T-helper 1 cell (primary cell): ENCODE measurements around the gene C15orf39.

ENCODE experiments used
- DNase-seq, 5 donors: peaks; one replicate each; pipeline ENCODE4 v3.0.0-alpha.2; 2012 to 2020

The C15orf39 gene

DNA sequence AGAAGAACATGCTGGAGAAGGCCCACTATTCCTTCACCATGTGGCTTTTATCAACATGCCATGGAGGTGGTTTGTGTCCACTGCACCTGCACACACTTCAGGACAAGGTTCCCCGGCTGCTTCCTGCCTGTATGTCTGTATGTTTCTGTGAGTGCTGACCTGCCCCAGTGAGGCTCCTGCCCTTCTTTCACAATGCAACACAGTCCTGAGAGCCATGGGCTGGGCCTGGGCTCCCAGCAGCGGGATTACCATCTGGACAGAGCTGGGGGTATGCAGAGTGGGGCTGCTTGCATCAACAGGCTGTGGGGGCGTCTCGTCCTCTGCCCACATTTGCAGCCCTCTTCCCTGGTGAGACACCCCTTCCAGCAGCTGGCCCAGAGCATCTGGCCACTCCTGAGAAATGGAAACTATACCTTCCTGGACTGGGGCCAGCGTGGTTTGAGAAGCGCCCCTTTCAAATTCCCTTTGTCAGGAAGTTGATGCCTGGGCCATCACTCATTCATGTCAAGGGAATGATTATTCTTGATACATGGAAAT is 29.3 kb upstream of the C15orf39 start:
- DNase-seq = no peak

- no peak for DNase-seq
These were observed 27.6 kb upstream of the C15orf39 start for GRCh38 chr15:75174102-75174501.

DNA sequence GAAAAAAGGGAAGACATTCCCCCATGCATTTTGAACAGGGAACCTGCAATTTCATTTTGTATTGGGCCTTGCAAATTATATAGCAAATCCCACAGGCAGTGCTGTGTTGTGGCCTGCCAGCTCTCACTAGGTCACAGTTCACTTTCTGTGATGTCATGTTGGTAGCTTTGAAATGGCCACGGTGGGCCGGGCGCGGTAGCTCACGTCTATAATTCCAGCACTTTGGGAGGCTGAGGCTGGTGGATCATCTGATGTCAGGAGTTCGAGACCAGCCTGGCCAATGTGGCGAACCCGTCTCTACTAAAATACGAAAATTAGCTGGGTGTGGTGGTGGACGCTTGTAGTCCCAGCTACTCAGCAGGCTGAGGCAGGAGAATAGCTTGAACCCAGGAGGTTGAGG is 27.0 kb upstream of the C15orf39 start:
- no peak for DNase-seq

DNA sequence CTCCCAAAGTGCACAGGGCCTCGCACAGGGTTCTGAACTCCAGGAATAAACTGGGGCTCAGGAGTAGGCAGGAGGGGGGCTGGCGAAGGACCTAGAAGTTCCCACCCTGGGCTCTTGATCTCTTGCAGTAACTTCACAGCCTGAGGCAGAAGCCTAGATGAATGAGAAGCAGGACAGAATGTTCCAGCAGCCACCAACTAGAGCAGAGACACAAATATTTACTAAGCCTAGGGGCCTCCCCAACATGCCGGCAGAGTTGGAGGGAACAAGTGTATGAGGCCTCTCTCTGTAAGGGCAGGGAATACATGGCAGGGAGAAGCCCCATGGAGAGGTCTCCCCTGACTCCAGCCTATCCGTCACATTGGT is 25.3 kb upstream of the C15orf39 start:
- DNase-seq = no peak

DNA sequence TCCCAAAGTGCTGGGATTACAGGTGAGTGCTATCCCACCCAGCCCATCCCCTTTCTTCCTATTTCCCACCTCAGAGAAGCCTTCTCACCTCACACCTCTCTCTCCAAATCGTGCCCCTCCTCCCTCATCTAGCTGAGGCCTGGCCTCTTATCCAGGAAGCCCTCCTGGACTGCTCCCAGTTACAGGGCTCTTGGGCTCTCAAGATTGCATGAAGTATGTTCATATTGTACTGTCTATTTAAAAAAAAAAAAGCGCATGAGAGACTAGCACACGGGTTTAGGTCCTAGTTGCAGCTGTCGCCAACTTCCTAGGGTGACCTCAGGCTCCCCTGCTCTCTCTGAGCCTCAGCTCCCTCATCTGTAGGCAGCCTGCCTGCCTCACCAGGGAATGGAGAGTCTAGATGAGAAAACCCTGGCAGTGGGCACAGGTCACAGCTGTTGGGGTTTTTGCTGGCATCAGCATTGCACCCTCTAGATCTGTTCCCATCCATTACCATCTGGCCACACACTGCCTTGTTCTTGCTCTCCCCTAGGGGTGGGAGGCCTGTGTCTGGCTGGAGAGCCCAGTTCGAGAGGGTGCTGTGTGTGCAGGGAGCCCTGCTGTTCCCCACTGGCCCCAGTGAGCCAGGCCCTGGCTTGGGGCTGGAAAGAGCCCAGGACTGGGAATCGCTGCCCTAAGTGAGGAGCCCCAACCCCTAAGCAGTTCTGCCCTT is 24.2 kb upstream of the C15orf39 start:
- DNase-seq = no peak

GRCh38 chr15:75178171-75178937 is 23.3 kb upstream of the C15orf39 start:
- no peak for DNase-seq

- no peak for DNase-seq
These were observed 22.5 kb upstream of the C15orf39 start for GRCh38 chr15:75178938-75179745.

DNA sequence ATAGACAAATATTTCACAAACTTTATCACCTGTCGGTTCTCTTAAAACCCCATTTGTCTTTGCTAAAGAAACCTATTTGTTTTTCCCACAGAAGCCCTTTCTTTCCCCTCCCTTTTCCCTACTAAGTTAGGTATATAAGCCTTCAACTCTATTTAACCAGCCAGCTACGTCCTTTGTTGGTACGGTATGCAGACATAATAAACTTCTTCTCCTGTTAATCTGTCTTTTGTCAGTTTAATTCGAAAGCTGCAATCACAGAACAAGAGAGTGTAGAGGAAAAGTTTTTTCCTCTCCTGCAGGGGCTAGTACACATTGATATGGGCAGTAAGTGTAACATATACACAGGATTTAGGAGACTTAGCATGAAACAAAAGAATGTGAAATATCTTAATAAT is 21.9 kb upstream of the C15orf39 start:
- no peak for DNase-seq

GRCh38 chr15:75181780-75182179 is 19.9 kb upstream of the C15orf39 start:
- no peak for DNase-seq

GRCh38 chr15:75182187-75183131 is 19.2 kb upstream of the C15orf39 start:
- DNase-seq = no peak

DNA sequence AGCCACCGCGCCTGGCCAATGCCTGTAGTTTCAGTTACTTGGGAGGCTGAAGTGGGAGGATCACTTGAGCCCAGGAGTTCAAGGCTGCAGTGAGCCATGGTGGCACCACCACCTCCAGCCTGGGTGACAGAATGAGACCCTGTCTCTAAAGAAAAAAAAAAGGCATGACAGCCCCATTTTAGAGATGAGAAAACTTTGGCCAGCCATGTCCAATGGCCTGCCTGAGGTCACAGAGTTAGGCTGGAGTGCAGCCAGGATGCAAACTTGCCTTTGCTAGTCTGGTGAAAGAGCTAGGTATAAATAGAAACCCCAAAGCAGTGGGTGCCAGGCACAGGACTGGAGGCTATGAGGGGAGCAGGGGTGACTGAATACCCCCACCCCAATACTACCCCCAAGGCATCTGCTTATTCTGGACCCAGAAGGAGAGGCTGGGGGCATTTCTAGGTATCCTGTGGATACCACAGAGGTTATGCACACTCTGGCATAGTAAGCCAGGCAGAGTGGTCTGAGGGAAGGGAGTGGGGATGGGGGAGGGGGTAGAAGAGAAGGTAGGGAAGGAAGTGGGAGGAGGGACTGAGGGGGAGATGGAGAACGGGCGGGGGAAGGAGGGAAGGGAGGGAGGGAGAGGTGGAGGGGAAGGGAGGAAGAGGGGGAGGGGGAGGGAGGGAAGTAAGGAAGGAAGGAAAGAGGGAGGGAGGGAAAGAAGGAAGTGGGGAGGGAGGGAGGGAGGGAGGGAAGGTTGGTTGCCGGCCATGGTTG is 16.2 kb upstream of the C15orf39 start:
- DNase-seq = no peak

- no peak for DNase-seq
These were observed 15.6 kb upstream of the C15orf39 start for GRCh38 chr15:75186044-75186443.

DNA sequence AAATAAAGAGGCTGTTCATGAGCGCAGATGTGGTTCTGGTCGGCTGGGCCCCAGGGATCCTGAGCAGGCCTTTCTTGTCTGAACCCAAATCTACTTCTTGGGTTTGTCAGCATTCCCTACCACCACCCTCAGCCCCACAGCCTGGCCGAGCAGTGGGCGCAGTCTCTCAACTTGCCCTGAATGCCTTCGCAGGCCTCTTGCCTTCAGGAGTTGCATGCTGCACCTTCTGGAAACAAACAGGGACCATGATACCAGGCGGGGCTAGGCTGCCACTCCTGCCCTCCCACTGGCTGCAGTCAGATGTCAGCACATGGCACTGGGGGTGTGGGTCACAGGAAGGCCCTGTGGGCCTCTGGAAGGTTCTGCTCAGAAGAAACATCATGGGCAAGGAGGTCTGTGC is 13.2 kb upstream of the C15orf39 start:
- no peak for DNase-seq

GRCh38 chr15:75191235-75191634 is 10.4 kb upstream of the C15orf39 start:
- DNase-seq = no peak

- no peak for DNase-seq
These were observed 9.4 kb upstream of the C15orf39 start for GRCh38 chr15:75192307-75192706.

- no peak for DNase-seq
These were observed 8.4 kb upstream of the C15orf39 start for GRCh38 chr15:75193272-75193671.

DNA sequence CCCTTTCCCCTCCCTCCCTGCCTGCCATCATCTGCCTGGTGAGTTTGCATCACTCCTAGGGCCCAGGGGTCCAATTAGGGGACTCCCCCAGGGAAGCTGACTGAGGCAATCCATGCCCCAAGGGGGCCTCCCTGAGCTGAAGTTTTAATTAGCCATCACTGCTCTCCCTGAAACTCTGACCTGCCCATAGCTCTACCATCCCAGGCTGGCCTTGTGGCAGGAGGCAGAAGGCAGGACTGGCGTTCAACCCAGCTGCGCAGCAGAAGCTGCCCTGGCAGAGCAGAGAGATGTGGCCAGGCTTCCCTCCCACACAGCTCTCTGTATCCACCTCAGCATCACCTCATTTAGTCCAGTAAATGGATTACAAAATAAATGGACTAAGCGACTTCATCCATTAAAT is 7.7 kb upstream of the C15orf39 start:
- no peak for DNase-seq

DNA sequence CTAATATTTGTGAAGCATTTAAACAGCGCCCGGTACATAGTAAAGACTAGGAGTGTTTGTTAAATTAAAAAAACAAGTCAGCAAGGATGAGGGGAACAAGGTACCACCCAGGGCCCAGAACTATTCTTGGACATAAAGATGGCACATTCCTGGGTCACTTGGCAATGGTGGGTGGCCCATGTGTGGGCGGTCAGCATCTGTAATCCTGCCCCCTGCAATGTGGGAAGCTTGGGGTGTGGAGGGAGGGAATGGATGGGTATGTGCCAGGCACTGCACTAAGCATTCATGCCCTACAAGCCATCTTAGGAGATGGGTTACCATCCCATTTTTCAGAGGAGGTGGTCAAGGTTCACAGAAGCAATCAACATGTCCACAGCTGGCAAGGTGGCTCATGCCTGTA is 7.3 kb upstream of the C15orf39 start:
- no peak for DNase-seq

- DNase-seq = no peak
These were observed 6.4 kb upstream of the C15orf39 start for GRCh38 chr15:75195122-75195765.

GRCh38 chr15:75195766-75196241 is 5.9 kb upstream of the C15orf39 start:
- no peak for DNase-seq
